Astrocyte of the spinal cord (primary cell): ENCODE data around the gene SORCS2.

ENCODE experiments used
- DNase-seq: peaks from one replicate; pipeline ENCODE4 v3.0.0; 2011; ENCODE audit warnings: low read depth, low spot score
- H3K4me3 ChIP-seq: 2 replicates; pipeline ENCODE4 v1.5.1; 2011; ENCODE audit warnings: low read depth, mild to moderate bottlenecking, low read length, moderate library complexity
- CTCF ChIP-seq: IDR thresholded peaks from 2 replicates; pipeline ENCODE4 v1.5.1; 2012; ENCODE audit warnings: low read depth, mild to moderate bottlenecking, low read length, inconsistent platforms
- in situ Hi-C: cut with HindIII; loops from 2 replicates; pipeline ENCODE4 v1.10.0; 2017; ENCODE audit warnings: low sequenced_read_pairs

The SORCS2 gene

GRCh38 chr4:7425591-7426468, 233.5 kb downstream of the SORCS2 start:
- no peak for TF ChIP-seq CTCF
- no peak overlapping the region for H3K4me3 ChIP-seq
- no peak for DNase-seq
- in situ Hi-C loops = no loop called here

- no peak for DNase-seq
- H3K4me3 ChIP-seq = no peak overlapping the region
- TF ChIP-seq CTCF = no peak
- in situ Hi-C loops = no loop called here
Measured at GRCh38 chr4:7426525-7427171, 234.3 kb downstream of the SORCS2 start.

- no peak overlapping the region for H3K4me3 ChIP-seq
- in situ Hi-C loops = no loop called here
- no peak for TF ChIP-seq CTCF
- no peak for DNase-seq
Measured at GRCh38 chr4:7427361-7427760, 235.0 kb downstream of the SORCS2 start.

GRCh38 chr4:7427831-7428260, 235.5 kb downstream of the SORCS2 start:
- no peak overlapping the region for H3K4me3 ChIP-seq
- in situ Hi-C loops = no loop called here
- TF ChIP-seq CTCF = no peak
- no peak for DNase-seq

- no peak overlapping the region for H3K4me3 ChIP-seq
- no peak for DNase-seq
- in situ Hi-C loops = no loop called here
- no peak for TF ChIP-seq CTCF
Measured at GRCh38 chr4:7428261-7429068, 236.1 kb downstream of the SORCS2 start.

- H3K4me3 ChIP-seq = no peak overlapping the region
- in situ Hi-C loops = no loop called here
- no peak for TF ChIP-seq CTCF
- no peak for DNase-seq
Measured at GRCh38 chr4:7429069-7429416, 236.7 kb downstream of the SORCS2 start.
